ENCODE results near the gene RAMAC.
"Not testable (repeated sequence)": the region's sequence is repeated elsewhere in the genome, so short reads cannot be mapped to it uniquely, and the experiment has no call there.

RAMAC gene

DNA sequence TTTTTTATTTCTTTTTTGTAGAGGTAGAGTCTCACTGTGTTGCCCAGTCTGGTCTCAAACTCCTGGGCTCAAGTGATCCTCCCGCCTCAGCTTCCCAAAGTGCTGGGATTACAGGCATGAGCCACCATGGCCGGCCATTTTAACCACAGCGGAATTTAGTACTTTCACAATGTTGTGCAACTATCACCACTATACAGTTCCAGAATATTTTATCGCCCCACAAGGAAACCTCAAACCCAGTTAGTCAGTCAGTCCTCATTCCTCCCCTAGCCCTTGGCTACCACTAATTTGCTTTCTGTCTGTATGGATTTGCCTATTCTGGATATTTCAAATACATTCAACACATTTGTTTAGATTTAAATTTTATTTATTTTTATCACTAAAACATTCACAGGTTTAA is 17.9 kb upstream of the RAMAC start:
- DNase-seq (ENCODE audit: low spot score), result no peak

- no peak for DNase-seq (ENCODE audit: low spot score)
Observed at GRCh38 chr15:82969353-82969752, 16.7 kb upstream of the RAMAC start.

- DNase-seq (ENCODE audit: low spot score), result no peak
Observed at GRCh38 chr15:82970078-82970686, 15.8 kb upstream of the RAMAC start.

DNA sequence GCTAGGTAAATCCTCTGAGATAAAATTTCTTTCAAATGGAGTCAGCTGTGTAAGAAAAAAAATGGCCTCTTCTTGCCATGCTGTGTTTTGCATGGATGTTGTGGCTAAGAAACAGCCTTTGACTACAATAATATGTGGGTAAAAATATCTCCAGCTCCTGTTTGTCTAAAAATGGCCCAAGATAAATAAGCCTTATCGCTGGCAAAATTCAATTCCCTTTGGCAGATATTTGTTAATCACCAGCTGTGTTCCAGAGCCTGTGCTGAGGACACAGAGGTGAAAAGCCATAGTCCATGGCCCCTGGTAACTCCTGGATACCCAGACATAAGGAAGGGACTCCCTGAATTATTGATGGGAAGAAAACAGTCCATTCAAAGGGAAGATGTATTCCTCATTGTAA is 15.3 kb upstream of the RAMAC start:
- DNase-seq (ENCODE audit: low spot score), result no peak

GRCh38 chr15:82971218-82971984 is 14.6 kb upstream of the RAMAC start:
- DNase-seq (ENCODE audit: low spot score), result no peak

GRCh38 chr15:82972990-82973389 is 13.0 kb upstream of the RAMAC start:
- no peak for DNase-seq (ENCODE audit: low spot score)

DNA sequence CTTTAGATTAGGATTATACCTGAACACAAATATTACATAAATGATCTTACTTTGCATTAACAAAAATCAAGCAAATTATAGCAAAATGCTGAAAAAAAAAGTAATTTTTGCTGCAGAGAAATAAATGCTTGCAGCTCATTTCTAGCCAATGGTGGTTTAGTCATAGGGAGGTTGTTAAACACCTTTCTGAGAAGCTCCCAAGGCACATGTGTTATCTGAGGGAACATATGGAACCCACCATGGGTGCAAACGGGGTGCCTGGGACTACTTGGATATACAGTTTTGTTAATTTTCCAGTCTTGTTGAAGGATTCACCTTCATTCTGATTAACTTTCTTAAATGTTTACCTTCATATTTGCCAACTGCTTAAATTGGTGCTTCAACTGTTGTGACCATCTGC is 8.9 kb upstream of the RAMAC start:
- DNase-seq (ENCODE audit: low spot score), result no peak

DNA sequence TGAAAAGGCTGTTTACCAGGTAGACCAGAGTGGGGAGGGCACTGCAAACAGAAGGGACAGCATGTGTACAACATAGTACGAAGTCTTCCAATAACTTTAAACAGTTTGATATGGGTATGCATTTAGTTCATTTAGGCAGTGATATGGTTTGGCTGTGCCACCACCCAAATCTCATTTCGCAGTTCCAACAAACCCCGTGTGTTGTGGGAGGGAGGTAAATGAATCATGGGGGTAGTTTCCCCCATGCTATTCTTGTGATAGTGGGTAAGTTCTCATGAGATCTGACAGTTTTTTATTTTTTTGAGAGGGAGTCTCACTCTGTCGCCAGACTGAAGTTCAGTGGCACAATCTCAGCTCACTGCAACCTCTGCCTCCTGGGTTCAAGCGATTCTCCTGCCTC is 7.6 kb upstream of the RAMAC start:
- no peak for DNase-seq (ENCODE audit: low spot score)

DNA sequence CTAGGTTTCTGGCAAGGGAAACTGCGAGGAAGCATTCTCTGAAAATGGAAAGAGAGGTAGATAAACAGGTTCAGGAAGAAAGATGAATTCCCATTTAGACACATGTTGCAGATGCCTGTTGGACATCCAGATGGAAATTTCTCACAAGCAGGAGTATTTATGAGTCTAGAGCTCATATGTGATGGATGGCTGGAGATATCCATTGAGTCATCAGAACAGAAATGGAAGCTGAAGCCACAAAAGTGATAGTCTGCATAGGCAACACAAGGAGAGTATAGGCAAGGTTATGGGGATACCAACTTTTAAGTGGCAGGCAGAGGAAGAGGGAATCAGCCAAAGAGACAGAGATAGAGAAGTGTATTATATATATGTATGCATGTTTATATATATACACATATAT is 6.3 kb upstream of the RAMAC start:
- DNase-seq (ENCODE audit: low spot score), result no peak

DNA sequence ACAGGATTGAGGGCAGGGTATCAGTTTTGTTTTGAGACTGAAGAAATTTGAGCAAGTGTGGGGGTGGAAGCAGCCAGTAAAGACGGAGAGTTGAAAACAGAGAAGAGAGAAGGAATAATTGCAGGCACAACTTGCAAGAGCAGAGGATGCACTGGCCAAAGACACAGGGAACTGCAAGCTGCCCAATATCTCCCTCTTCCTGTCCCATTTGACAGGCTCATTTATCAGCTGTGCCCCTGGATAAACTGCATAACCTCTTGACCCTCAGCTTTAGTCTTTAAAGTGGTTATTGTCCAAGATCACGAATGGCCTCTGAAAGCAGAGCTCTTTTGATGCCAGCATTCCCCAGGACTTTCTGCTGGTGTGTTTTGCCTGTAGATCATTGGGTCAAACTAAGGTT is 5.0 kb upstream of the RAMAC start:
- no peak for DNase-seq (ENCODE audit: low spot score)

DNA sequence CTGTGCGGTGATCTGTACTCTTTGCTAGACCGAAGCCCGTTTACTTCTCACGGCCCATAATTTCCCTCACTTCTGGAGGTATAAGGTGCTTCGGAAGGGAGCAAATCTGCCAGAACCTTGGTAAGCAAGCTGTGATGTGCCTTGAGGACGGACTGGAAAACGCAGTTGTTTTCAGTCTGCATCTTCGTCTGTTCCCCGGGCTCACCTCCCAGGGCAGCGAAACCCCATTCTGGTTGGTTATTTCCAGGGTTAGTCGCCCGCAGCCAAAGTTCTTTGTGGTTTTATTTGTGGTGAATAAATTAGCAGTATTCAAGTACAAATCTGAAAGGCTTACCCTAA is 401 bp downstream of the RAMAC start:
- peak; percentile 14 for DNase-seq (ENCODE audit: low spot score)

- DNase-seq (ENCODE audit: low spot score), result no peak
Observed at GRCh38 chr15:82992436-82992998, 6.5 kb downstream of the RAMAC start.

DNA sequence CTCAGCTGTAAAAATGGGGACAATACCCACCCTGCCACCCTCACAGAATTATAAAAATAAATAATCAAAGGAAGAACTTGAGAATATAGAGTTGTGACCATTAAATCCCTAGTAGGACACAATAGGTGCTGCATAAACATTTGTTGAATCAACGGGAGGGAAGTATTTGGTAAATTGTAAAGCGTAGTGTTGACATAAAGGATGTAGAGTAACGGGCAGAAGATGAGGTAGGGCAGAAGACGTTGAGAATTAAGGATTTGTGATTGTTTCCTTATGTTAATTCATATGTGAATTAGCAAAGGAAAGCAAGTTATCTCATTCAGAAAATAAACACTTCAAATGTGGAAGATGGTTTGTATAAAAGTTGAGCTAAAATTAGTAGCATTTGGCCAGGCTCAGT is 7.1 kb downstream of the RAMAC start:
- no peak for DNase-seq (ENCODE audit: low spot score)

DNA sequence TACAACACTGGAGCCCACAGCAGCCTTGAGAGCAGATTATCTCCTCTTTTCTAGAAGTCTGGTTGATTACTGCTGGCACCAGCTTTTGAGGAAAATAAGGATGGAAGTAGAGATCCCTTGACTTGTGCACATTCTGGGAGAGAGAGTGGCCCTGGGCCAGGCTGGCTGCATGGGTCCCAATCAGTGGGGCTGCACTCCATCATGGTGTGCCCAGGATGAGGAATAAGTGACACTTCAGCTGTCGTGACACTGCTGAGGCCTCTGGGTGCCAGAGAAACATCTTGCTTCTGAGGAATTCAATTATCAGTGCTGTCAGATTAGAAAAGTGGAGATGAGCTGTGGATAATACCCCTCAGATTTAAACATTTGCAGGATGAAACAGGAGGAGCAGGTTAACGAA is 9.1 kb downstream of the RAMAC start:
- DNase-seq (ENCODE audit: low spot score), result no peak

DNA sequence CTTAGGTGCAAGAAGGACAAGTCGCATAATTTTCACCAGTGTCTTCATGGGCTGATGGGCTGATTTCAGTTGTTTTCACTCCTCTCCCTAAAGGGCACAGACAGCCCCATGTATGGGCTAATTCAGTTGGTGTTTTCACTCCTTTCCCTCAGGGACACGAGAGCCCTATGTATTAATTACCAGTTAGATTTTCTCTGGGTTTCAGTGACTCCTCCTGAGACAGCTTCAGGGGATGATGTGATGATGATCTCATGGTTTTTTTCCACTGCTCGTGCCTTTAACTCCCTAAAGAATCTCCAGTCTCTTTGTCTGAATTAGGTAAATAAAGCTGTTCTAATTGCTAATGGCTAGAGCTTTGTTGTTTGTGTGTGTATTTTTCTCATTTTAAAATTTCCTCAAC is 9.9 kb downstream of the RAMAC start:
- DNase-seq (ENCODE audit: low spot score), result no peak

DNA sequence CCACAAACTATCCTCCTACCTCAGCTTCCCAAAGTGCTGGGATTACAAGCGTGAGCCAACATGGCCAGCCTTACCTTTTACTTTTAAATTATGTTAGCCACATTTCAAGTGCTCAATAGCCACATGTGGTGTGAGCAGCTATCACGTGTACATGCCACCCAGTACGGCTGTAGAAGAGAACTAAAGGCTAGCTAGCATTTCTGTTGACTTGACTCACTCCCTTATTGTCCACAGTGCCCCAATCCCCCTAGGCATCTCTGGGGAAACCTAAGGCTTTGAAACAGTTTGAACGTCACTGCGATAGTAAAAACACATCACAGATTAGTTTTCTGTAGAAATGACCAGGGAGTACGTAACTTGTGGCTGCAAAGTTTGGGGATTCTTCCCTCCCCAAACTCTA is 13.4 kb downstream of the RAMAC start:
- DNase-seq (ENCODE audit: low spot score), result no peak

- DNase-seq (ENCODE audit: low spot score), result peak; percentile 69
Observed at GRCh38 chr15:82999905-83000671, 14.1 kb downstream of the RAMAC start.

DNA sequence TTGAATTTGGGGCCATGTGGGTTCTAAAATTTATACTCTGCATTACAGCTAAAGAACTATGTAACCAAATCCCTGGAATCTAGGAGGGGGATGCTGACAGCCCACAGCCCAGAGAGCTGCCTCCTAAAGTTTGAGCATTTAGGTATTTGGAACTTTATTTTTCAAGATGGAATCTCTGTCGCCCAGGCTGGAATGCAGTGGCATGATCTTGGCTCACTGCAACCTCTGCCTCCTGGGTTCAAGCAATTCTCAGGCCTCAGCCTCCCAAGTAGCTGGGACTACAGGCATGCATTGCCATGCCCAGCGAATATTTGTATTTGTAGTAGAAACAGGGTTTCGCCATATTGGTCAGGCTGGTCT is 14.6 kb downstream of the RAMAC start:
- not testable (repeated sequence) for DNase-seq (ENCODE audit: low spot score)

GRCh38 chr15:83010709-83011270 is 24.8 kb downstream of the RAMAC start:
- peak; percentile 80 for DNase-seq (ENCODE audit: low spot score)

- peak; percentile 91 for DNase-seq (ENCODE audit: low spot score)
Observed at GRCh38 chr15:83011271-83012075, 25.5 kb downstream of the RAMAC start, which contains the start of gene C15orf40. C15orf40 (minus strand) TSS chr15:83011639; CDS start chr15:83011607, 32 bp downstream.

DNA sequence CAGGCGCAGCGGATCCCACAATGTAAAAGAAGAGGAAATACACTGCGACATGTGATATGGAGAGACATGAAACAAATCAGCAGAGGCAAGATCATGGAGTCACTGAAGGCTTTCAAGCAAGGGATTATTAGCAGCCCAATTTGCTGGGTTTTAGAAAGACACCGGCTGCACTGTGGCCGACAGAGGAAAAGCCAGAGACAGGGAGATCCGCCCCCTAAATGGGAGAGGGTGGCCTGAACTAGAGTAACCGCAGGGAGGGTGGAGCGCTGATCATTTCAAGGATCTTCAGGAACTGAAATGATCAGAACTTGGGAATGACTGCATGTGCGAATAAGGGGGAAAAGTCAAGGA is 26.0 kb downstream of the RAMAC start:
- peak; percentile 28 for DNase-seq (ENCODE audit: low spot score)

GRCh38 chr15:83012636-83013035 is 26.6 kb downstream of the RAMAC start:
- DNase-seq (ENCODE audit: low spot score), result no peak

Measured in SW480 (cell line).